GM21723 (cell line): Measurements from ENCODE around the gene TBC1D2.

ENCODE experiments used
- ATAC-seq: cut with Tn5 transposase; IDR thresholded peaks from one replicate; pipeline ENCODE4 v1.9.1; 2021; ENCODE audit warnings: mild to moderate bottlenecking, moderate library complexity; ENCODE audit not compliant: unreplicated experiment

TBC1D2 gene

GRCh38 chr9:98219364-98219716 is 36.1 kb downstream of the TBC1D2 start:
- no peak for ATAC-seq

- ATAC-seq, result no peak
Observed at GRCh38 chr9:98218562-98219363, 36.7 kb downstream of the TBC1D2 start.

- ATAC-seq, result no peak
Observed at GRCh38 chr9:98217255-98217654, 38.2 kb downstream of the TBC1D2 start.

GRCh38 chr9:98216391-98216790 is 39.1 kb downstream of the TBC1D2 start:
- no peak for ATAC-seq

- ATAC-seq, result no peak
Observed at GRCh38 chr9:98215821-98216220, 39.6 kb downstream of the TBC1D2 start.

- no peak for ATAC-seq
Observed at GRCh38 chr9:98215271-98215670, 40.2 kb downstream of the TBC1D2 start.

GRCh38 chr9:98214811-98215210 is 40.6 kb downstream of the TBC1D2 start:
- ATAC-seq, result no peak

- no peak for ATAC-seq
Observed at GRCh38 chr9:98211260-98211659, 44.2 kb downstream of the TBC1D2 start.

- ATAC-seq, result no peak
Observed at GRCh38 chr9:98210435-98210834, 45.0 kb downstream of the TBC1D2 start.

GRCh38 chr9:98209530-98209929 is 45.9 kb downstream of the TBC1D2 start:
- ATAC-seq, result no peak

- no peak for ATAC-seq
Observed at GRCh38 chr9:98208635-98209034, 46.8 kb downstream of the TBC1D2 start.

GRCh38 chr9:98207606-98208005 is 47.8 kb downstream of the TBC1D2 start:
- ATAC-seq, result no peak

- no peak for ATAC-seq
Observed at GRCh38 chr9:98206754-98207153, 48.7 kb downstream of the TBC1D2 start.

- ATAC-seq, result no peak
Observed at GRCh38 chr9:98204692-98205091, 50.8 kb downstream of the TBC1D2 start.

GRCh38 chr9:98203153-98203552 is 52.3 kb downstream of the TBC1D2 start:
- no peak for ATAC-seq

- no peak for ATAC-seq
Observed at GRCh38 chr9:98202252-98202651, 53.2 kb downstream of the TBC1D2 start.

- no peak for ATAC-seq
Observed at GRCh38 chr9:98201749-98202148, 53.7 kb downstream of the TBC1D2 start.

- ATAC-seq, result peak; percentile 76
Observed at GRCh38 chr9:98201102-98201501, 54.3 kb downstream of the TBC1D2 start.

GRCh38 chr9:98199388-98200033 is 55.9 kb downstream of the TBC1D2 start:
- no peak for ATAC-seq

- no peak for ATAC-seq
Observed at GRCh38 chr9:98195671-98196070, 59.8 kb downstream of the TBC1D2 start.

- ATAC-seq, result no peak
Observed at GRCh38 chr9:98193336-98193944, 62.0 kb downstream of the TBC1D2 start.
